SK-N-MC (cell line): ENCODE data around the gene GPR15.

Experiments used
- EZH2 ChIP-seq: fragments of 200-600 bp; sonication (generic); IDR thresholded peaks from one replicate; pipeline ENCODE4 v1.6.1; 2017; ENCODE audit warnings: antibody characterized with exemption
- POLR2AphosphoS5 ChIP-seq: IDR thresholded peaks from 2 replicates; pipeline ENCODE4 v1.6.1; 2012; ENCODE audit warnings: mild to moderate bottlenecking, low read depth, low read length, borderline replicate concordance

GRCh38 chr3:98521897-98522543 lies 9.8 kb upstream of the GPR15 start:
- TF ChIP-seq POLR2AphosphoS5 (no peak), EZH2 (no peak)
